HG02885 (cell line): ENCODE measurements around the gene AOPEP.

ENCODE experiments used
- ATAC-seq: cut with Tn5 transposase; IDR thresholded peaks from one replicate; pipeline ENCODE4 v1.9.1; 2021; ENCODE audit warnings: mild to moderate bottlenecking; ENCODE audit not compliant: unreplicated experiment, poor library complexity

The AOPEP gene

DNA sequence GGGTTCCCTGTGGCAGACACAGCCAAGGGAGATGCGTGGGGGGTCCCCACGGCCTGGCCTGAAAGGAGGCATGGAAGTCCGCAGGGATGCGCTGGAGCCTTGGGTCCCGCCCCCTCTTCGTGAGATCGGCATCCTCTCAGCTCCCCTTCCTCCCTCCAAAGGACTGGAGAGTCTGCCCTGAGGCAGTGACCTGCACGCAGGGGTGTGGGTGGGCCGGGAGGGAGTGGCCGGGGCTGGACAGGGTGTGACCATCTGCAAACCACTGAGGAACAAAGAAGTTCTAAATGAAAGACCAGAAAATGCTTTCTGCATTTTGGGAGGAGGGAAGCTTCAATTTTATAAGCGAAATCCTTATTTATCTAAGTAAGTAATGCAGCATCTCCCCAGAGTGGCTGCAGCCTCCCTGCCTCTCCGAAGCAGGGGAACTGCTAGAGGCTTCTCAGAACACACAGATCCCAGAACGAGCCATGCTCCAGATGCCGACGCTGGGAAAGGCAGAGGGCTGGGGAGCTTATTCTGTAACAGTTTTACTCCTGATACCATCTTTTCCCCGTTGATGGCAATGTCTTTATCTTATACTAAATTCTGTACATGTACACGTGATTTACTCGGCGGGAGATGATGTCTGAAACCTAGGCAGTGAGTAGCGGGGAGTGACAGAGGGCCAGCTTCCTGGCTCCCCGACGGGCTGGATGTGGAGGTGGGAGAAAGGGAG is 369.3 kb downstream of the AOPEP start:
- no peak for ATAC-seq

- ATAC-seq = no peak
These were observed 369.9 kb downstream of the AOPEP start for GRCh38 chr9:95096381-95096780.

- no peak for ATAC-seq
These were observed 370.3 kb downstream of the AOPEP start for GRCh38 chr9:95096807-95097206.

DNA sequence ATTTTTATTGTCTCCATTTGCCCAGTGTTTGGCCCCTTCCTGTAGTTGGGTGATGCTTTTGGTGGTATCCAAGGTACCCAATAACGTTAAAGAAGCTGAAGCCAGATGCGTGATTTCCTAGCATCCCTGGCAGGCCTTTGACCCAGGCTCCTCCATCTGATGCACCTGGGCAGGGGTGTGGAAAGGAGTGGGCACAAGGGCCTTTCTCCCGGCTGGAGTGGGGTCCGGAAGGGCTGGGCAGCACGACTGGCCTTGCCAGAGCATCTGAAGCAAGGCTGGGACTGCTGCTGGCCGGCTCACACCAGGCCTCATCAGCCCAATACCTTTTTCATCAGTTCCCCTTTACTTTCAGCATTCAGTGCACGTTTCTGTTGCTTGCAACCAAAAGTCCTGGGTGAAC is 370.8 kb downstream of the AOPEP start:
- ATAC-seq = no peak

DNA sequence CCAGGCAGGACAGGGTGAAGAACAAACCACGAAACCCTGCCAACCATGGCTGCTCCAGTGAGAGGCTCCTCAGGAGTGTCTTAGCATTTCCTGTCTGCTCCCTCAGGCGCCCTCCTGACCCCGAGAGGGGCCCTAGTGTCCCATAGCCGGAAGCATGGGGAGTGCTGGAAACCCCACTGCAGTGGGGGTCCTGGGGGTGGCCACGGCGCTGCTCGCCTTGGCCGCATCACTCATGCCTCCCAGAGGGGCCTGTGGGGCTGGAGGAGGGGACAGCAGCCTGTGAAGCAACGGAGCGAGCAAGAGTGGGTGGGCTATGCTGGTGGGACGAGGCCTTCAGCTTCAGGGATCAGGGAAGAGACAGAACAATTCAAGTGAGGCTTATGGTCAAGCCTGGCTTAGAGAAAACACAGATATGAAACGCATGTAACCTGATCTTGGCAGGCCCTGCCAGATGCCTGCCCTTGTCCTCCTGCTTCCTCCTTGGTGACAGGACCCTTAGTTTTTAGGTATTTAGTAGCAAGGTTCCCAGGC is 372.0 kb downstream of the AOPEP start:
- no peak for ATAC-seq

DNA sequence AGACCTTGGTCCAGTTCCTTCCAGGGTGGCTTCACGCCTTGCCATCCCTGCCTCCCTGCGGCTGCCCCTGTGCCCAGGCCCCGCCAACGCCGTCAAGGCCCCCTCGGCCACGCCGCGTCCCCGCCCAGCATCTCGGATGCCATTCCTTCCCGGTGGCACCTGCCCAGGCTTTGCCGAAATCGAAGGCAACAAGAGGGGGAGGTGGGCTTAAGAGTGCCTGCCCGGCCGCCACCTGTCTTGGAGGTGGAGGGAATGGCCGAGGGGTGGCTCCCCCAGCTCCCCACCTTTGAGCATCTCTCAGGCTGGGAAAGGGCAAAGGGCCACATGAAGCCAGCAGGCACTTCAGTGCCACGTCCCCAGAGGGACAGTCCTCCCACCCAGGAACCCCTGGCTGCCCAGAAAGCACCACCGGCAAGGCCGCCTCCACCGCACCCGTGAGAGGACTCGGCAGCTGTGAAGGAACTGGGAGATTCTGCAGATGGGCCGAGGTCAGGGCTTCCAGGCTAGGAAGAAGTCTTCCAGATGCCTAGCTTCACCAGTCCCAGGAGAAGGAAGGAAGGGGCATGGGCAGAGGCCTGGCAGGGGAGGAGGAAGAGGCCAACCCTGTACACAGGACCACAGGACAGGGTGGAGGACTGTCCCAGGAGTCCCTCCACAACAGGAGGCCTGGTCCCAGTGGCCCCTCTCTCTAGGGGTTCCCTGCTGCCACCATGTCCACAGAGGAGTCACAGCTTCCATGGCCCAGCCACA is 373.0 kb downstream of the AOPEP start:
- no peak for ATAC-seq

GRCh38 chr9:95100071-95100627 is 373.6 kb downstream of the AOPEP start:
- no peak for ATAC-seq

- ATAC-seq = no peak
These were observed 374.8 kb downstream of the AOPEP start for GRCh38 chr9:95101326-95101725.

- ATAC-seq = no peak
These were observed 375.5 kb downstream of the AOPEP start for GRCh38 chr9:95102001-95102433.

DNA sequence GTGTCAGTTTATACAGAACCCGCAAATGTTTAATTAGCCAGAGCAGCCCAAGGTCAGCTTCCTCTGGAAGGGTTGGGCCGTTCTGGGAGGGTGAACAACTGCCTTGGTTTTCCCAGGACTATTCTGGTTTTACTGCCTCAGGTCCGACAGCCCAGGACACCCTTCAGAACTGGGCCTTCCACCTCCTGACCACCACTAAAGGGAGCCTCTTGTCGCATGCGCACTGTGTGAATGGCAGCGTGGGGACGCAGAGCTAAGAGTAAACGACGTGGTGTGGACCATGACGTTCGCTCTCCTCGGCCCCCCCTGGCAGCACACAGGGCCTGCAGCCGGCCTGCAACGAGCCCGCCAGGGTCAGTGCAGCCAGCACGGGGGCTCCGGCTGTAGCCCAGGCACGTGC is 376.1 kb downstream of the AOPEP start:
- ATAC-seq = no peak

GRCh38 chr9:95103281-95103771 is 376.8 kb downstream of the AOPEP start:
- ATAC-seq = no peak

DNA sequence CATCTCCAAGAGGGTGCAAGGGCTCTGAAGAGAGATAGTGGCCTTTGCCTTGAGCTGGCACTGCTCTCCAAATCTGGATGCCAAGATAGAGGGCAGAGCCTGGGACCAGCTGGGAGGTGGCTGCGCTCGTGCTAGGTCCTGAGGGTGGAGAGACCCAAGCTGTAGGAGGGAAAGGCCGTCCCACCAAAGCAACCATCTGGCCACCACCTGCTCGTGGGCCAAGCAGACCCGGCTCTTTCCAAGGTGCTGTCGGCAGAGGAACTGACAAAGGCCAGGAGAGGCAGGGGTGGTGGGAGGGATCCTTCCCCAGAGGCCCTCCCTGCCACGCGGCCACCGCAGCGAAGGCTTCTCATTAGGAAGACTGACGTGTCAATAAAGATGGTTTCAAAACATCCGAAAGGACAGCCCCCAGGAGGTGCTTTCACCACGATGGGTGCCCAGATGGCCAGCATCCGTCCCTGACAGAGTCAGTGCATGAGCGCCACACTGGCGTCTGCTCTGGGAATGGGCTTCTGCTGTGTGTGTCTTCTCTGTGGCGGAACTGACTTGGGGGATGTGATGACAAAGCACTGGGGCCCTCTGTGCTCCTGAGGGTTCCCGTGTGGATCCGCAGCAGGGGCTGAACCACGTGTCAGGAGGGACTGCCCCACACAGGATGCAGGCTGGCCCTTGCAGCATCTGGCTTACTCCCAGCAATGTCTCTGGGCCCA is 377.5 kb downstream of the AOPEP start:
- ATAC-seq = no peak

DNA sequence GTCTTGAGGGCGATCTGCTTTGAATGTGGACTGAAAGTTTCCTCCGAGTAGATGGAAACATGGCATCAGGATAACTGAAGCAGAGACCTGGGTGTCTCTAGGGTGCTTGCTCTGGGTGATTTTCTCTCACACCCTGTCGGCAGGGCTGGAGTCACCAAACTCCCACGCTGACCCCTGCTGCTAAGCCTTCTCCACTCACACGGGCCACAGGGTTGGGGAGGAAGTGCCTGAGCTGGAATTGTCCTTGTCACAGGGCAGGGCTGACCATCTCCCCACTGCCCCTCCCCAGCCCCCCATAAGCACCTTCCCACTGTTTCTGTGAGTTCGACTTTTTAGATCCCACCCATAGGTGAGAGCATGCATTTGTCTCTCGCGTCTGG is 378.1 kb downstream of the AOPEP start:
- ATAC-seq = no peak

- ATAC-seq = no peak
These were observed 378.5 kb downstream of the AOPEP start for GRCh38 chr9:95104980-95105379.

GRCh38 chr9:95105519-95106287 is 379.2 kb downstream of the AOPEP start:
- ATAC-seq = no peak

- ATAC-seq = no peak
These were observed 380.7 kb downstream of the AOPEP start for GRCh38 chr9:95107001-95107749.

- ATAC-seq = no peak
These were observed 381.5 kb downstream of the AOPEP start for GRCh38 chr9:95107976-95108375.

DNA sequence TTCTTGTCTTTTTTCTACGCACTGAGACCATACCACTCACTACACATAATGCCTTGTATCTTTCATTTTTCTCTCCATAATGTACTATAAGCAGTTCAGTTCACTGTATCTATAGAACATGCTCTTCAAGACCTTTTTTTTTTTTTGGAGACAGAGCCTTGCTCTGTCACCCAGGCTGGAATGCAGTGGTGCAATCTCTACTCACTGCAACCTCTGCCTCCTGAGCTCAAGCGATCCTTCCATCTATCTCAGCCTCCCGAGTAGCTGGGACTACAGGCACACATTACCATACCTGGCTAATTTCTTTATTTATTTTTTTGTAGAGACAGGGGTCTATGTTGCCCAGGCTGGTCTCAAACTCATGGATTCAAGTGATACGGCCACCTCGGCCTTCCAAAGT is 382.3 kb downstream of the AOPEP start:
- no peak for ATAC-seq

- ATAC-seq = no peak
These were observed 383.0 kb downstream of the AOPEP start for GRCh38 chr9:95109456-95109855.
